Left ventricle myocardium superior (tissue), 1 donor: ENCODE results near the gene DHX15. TPM values are rescaled to one million over a fixed set of nuclear protein-coding genes. Genes with fewer than 3 reads are reported as not detected.

Source experiments
- ATAC-seq: fragments of 200-7000 bp; cut with Tn5 transposase; one replicate; pipeline ENCODE4 v1.9.1; 2020; ENCODE audit warnings: mild to moderate bottlenecking, moderate library complexity
- DNase-seq: peaks from one replicate; pipeline ENCODE4 v3.0.0-alpha.2; 2020
- intact Hi-C: fragments of 100-400 bp; cut with micrococcal nuclease; formaldehyde crosslinking; loops from one replicate; pipeline ENCODE4 v1.11.0; 2022
- total RNA-seq: library from RNA; stranded (reverse); fragmentation: NEBNext Ultra II Directional; extraction: Animal tissue kit (Norgen Biotek cat#: 25700); gene quantifications from one replicate; pipeline ENCODE4 v1.2.1, GENCODE V29; 2021
- donor health status: DM: no; HTN: yes; CAD: no; lungs with severe emphysema.

Gene DHX15
- total RNA-seq, 1 donor from 2014 or later, result 53.0 TPM

DNA sequence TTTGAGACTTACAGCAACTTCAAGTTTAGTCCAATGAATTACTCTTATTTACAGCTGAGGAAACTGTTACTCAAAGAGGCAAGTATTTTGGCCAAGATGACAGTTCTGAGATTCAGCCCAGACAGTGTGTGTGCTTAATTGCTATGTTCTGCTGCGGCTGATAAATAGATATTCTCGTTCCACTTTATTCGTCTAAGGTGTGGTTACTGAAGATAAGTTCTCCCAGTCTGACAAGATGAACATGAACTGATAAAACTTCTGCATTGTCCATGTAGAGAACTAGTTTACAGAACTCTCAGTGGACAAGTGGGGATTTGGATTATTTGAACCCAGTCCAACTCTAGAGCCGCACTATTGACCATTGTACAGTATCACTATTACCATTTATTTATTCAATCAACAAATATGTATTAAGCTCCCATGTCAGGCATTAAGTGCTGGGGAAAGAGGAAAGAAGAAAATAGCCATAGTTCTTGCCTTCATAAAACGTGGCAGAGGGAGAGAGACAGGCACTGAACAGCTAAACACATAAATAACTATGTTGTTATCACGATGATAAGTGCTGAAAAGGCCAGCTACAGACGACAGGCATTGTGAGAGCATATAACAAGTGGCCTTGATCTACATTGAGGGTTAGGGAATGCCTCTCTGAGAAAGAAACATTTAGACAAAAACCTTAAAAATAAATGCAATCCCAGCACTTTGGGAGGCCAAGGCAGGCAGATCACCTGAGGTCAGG lies 4.0 kb upstream of the DHX15 start:
- DNase-seq (no peak), ATAC-seq (no peak)
- intact Hi-C loops, result loop anchor here (10.0 kb wide), 1 partner anchor 396 kb away; no protein-coding TSS in a partner anchor

DNA sequence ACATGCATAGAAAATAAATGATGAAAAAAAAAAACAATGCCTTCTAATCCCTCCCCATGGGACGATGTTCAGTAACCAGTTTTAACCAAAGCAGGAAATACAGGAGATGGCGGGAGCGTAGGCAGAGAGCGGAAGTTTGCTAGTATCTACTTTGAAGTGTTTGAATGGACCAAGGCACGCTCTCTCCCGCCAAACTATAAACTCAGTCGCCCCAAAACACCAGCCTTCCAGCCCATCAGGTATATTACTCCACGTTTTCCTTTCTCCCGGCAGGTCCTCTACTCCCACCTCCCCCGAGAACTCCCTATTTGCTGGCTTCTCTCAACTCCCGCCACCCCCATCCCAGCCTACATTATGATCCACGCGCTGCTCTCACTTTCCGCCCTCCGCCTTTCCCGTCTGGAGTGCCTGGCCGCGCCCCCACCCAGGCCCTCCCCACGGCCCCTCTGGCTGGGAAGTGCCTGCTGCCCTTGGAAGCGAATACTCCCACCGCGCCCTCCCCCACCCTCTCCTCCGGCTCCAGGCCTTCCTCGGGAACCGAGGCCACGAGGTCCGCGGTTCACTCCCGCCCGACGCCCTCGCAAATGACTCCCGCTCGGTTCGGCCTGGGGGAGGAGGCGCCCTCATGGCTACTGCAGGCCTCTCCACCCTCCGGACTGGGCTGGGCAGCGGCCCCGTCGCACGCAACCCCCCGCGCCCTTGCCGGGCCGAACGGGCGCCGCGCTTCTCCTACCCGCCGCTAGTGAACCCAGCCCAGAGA lies 723 bp downstream of the DHX15 start:
- peak; percentile 62 for ATAC-seq
- intact Hi-C loops, result loop anchor here (10.0 kb wide), 1 partner anchor 401 kb away; no protein-coding TSS in a partner anchor
- DNase-seq, result peak; percentile 72

DNA sequence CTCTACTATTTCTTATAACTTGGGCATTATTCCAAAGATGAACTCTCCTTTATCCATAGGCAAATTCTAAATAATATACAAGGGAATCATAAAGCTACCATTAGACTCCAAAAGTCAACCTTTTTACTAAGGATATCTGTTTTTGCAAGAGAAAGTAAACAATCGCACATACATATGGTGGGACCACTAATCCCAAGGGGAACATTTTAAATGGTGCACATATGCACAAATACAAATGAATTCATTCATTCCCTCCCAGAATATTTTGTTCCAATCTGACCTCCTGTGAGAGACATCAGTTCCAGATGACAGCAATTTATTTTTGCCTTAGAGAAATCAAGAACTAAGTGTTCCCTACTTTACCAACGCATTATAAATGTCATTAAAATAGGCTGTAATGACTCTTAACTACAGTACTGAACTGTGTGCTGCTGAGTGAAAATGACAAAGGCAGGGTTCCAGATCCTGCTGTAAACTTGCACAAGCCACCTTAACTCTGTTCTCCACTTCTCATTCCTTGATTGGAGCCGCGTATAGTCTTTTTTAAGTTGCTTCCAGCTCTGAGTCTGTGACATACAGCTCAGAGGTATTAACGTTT lies 2.0 kb downstream of the DHX15 start:
- intact Hi-C loops, result loop anchor here (10.0 kb wide), 1 partner anchor 402 kb away; no protein-coding TSS in a partner anchor
- ATAC-seq, result peak; percentile 39
- DNase-seq, result no peak

DNA sequence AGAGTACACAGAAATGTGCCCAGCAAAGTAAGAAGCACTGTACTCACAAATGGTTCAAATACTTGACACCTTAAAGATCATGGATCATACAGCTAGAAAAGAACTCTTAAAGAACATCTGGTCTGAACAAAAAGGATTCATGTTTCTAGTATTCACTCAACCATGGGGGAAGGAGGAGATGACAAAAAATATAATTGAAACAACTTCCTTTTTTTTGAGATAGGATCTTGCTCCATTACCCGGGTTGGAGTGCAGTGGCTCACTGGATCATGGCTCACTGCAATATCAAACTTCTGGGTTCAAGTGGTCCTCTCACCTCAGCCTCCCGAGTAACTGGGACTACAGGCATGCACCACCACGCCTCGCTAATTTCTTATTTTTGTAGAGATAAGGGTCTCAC lies 6.0 kb downstream of the DHX15 start:
- intact Hi-C loops, result no loop called here
- no peak for ATAC-seq
- DNase-seq, result no peak

DNA sequence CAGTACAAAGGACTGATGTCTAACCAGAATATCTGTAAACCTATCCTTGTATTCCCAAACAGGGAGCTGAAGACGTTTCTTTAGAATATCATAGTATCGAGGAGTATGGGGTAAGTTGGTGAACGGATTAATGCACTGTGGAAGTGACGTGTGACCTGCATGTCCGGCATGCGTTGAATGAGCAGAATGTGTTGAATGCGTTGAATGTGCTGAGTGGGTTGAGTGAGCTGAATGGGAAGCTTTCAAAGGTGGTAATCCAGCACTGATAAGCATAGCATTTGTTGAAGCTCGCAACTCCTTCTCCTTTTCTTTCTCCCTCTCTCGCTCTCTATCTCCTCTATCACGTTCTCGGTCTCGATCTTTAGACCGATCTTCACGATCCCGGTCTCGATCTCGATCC lies 8.1 kb downstream of the DHX15 start:
- DNase-seq, result no peak
- no peak for ATAC-seq
- intact Hi-C loops, result no loop called here

DNA sequence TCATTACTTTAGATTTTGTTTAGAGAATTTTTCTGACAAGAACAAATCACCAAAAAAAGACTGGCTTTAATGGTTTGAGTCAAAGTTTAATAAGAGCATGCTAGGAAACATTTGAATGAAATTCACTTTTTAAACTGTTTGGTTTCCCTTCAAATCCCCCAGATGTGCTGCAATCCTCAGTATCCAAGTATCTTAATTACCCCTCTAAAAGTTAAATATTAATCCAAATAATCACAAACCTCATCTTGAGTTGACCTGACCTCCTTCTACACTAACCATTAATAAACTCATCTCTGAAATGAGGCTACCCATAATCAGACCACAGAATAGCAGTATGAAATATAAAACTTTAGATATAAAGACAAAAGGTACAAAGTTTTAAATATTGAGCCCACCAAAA lies 10.1 kb downstream of the DHX15 start:
- no peak for ATAC-seq
- intact Hi-C loops, result no loop called here
- no peak for DNase-seq

DNA sequence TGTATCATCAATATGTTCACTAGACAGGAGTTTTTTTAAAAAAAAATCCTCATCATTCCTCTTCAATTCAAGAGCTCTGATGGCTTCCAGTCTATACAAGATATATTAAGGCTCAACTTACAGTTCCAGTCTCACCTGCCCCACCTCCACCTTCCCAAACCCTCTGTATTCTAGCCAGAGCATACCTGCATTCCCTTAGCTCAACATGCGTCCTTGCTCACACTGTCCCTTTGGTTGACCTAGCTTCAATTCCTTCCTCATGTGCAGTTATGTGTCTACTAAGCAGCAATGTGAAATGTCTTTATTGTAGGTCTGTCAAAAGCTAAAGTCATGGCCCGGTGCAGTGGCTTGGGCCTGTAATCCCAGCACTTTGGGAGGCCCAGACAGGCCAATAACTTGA lies 10.8 kb downstream of the DHX15 start:
- intact Hi-C loops, result no loop called here
- ATAC-seq (no peak), DNase-seq (no peak)

DNA sequence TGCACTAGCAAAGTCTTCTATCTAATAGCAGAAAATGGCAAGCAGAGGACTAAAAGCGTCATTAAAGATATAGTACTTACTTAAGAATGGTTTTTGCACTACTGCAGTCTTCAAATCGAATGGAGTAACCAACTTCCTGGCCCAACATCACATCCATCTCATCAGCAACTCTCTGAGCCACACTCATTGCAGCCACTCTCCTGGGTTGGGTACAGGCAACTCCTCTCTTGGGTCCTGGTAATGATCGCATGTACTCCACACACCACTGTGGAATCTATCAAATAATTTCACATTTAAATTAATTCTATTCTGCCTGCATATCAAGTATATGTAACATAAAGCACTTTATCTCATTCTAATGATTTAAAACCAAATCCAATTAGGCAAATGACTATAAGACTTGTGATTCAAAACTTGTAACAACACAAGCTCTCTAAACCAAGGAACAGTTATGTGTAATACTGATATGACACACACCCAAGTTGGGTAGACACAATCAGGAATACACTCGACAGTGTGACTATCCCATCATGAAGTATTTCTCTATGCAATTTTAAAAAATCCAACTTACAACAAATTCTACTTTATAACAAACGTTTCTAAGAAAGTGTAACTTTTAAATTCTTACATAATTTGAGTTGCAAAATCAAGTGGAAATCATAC lies 13.6 kb downstream of the DHX15 start:
- no peak for DNase-seq
- ATAC-seq, result no peak
- intact Hi-C loops, result no loop called here

DNA sequence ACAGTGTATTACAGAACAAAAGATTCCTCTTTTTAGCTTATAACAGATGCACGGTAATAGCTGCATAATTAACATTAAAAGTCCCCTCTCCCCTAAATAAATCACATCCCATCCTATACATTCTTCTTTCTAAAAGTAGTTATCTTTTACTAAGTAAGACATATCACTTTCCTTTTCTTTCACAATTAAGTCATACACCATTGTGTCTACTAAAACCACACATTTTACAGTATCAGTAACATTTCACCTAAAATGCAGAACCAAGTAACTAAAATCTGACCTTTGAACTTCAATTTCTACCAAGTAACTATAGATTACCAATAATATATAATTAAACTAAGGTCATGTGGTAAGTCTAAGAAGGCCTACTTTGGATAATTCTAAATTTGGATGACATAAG lies 14.2 kb downstream of the DHX15 start:
- DNase-seq (no peak), ATAC-seq (no peak)
- intact Hi-C loops, result no loop called here

DNA sequence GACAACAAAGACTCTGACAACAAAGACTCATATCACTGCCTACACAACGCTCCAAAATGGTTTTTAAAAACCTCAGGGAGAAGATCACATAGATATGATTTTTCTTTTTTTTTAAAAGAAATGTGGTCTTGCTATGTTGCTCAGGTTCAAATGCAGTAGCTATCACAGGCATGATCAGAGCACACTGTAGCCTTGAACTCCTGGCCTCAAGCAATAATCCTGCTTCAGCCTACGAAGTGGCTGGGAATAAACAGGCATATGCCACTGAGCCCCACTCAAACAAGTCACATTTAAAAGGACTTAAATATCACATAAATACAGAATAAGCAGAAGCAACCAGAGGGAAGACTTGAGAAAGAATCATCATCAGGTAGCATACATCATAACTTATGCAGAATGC lies 14.7 kb downstream of the DHX15 start:
- no peak for ATAC-seq
- intact Hi-C loops, result no loop called here
- no peak for DNase-seq

DNA sequence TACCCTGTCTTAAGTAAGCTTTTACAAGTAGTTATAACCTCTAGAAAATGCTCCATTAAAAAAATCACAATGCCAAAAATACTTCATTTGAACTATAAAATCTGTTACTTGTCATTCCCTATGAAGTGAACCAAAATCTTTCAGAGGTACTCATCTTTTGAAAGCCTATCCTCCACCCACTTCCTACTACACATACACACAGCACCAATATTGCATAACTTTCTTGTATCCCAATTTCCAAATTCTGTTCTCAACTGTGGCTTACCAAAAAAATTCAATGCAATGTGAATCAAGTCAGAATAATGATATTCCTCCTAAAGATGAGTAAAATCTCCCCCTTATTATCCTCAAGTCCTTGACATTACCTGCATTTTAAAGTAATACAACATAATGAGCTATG lies 15.9 kb downstream of the DHX15 start:
- ATAC-seq (no peak), DNase-seq (no peak)
- intact Hi-C loops, result no loop called here

DNA sequence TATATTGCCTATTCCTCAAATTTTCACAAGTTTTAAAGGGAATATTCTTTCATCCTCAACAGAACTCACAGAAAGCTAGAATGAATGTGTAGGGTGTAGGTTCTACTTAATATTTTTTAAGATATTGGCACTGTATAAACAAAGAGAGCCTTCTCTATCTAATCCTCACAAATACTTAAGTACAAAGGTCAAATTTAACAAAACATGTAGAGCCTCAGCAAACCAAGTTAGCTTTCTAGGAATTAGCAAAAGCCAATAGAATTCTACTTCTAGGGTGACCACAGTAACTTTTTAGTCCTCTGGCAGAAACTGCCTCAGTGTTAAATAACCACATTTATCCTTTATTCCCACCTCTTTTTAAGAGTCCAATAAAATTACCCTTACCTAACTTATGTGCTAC lies 19.3 kb downstream of the DHX15 start:
- ATAC-seq (no peak), DNase-seq (no peak)
- intact Hi-C loops, result no loop called here

DNA sequence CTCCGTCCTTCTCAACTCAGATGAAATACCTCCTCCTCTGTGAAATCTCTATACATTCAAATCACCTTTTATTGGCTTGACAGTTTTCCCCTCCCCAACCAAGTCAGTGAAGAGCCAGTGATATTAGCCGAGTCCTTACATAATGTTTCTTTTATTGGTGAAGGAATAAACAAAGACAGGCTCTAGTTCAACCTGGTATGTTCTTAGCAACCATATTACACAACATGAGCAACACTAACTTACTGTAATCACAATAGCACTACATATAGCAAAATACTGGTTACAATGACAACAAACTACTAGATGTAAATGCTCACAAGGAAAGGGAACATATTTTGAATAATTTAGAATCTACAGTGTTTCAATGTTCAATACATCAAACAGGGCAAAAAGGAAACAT lies 19.9 kb downstream of the DHX15 start:
- DNase-seq, result no peak
- no peak for ATAC-seq
- intact Hi-C loops, result no loop called here

DNA sequence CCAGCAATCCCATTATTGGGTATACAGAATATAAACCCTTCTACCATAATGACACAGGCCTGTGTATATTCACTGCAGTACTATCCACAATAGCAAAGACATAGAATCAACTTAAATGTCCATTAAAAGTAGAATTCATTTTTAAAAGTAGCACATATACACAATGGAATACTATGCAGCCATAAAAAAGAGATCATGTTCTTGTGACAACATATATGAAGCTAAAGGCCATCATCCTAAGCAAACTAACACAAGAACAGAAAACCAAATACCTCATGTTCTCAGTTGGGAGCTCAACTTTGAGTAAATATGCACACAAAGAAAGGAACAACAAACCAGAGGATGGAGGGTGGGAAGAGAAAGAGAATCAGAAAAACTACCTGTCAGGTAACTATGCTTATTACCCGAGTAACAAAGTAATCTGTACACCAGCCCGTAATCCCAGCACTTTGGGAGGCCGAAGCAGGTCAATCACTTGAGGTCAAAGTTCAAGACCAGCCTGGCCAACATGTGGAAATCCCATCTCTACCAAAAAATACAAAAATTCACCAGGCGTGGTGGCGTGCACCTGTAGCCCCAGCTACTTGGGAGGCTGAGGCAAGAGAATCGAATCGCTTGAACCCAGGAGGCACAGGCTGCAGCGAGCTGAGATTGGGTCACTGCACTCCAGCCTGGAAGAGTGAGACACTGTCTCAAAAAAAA lies 22.8 kb downstream of the DHX15 start:
- no peak for ATAC-seq
- intact Hi-C loops, result no loop called here
- no peak for DNase-seq

DNA sequence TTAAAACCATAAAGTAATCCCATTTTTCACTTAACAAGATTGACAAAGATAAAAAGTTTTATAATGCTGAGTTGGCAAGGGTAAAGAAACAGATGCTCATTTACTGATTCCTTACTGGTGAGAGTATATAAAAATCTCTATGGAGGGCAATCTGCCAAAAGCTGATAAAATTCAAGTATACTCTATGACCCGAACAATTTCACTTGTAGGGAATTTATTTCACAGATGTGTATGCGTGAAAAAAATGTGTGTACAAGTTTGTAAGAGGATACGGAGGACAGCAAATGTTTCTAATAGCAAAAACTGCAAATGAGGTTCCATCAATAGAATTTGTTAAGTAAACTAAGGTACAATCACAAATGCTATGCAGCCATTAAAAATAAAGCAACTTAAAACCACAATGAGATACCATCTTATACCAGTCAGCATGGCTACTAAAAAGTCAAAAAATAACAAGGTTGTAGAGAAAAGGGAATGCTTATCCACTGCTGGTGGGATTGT lies 23.4 kb downstream of the DHX15 start:
- intact Hi-C loops, result no loop called here
- ATAC-seq (no peak), DNase-seq (no peak)

DNA sequence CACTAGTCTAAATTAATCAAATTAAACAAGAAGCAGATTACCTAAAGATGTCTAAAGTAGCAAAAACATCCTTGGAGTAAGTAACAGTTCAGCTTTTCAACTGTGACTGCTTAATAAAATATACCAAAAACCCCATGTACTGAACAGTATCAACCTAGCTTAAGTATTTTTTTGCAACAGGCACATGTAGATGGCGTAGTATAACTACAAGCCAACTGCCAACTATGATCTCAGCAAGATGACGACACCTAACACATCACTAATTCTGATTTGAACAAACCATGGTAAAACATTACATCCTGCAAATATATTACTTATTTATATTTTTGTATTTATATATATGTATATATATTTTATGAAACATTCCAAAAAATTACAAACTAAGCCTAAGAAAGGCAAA lies 24.5 kb downstream of the DHX15 start:
- DNase-seq, result no peak
- intact Hi-C loops, result no loop called here
- peak; percentile 16 for ATAC-seq

DNA sequence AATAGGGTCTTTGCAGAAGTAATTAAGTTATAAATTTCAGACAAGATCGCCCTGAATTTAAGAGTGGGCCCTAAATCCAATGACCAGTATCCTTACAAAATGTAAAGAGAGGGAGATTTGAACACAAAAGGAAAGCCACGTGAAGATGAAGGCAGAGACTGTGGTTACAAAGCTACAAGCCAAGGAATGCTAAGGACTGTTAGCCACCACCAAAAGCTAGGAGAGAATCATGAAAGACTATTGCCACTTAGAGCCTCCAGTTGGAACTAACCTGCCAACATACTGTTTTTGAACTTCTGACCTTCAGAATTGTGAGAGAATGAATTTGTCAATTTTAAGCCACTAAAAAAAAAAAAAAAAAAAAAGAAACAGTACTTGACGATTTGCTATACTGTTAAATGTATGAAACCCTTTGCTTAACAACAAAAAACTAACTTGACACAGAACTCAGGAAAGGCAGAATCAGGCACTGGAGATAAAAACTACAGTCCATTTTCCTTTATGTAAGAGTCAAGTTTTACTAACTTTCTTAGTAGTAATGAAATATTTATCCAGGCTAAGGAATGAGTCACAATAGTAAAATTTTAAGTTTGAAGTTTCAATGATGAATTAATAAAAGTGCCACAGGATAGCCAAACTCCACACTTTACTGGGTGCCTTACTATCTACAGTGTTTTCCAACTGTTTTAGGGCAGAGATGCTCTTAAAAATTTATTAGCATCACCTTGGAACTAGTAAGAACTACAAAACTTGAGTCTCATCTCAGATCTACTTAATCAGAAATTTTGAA lies 25.1 kb downstream of the DHX15 start:
- ATAC-seq (no peak), DNase-seq (no peak)
- intact Hi-C loops, result no loop called here
